Smooth muscle cell (in vitro differentiated cells): ENCODE data around the gene AUNIP. TPM values are rescaled to one million over a fixed set of nuclear protein-coding genes. Genes with fewer than 3 reads are reported as not detected.

ENCODE experiments used
- DNase-seq: peaks from one replicate; lab custom pipeline; 2025; ENCODE audit not compliant: unreplicated experiment; lab: John Stamatoyannopoulos, UW
- H2AFZ ChIP-seq: fragments of 200-600 bp; sonication (generic); 2 replicates; pipeline ENCODE4 v1.6.0; 2016; ENCODE audit warnings: antibody characterized with exemption, low read depth, mild to moderate bottlenecking
- H3F3A ChIP-seq: fragments of 200-600 bp; sonication (generic); 2 replicates; pipeline ENCODE4 v1.6.0; 2017; ENCODE audit warnings: antibody characterized with exemption, low read depth
- H3K27ac ChIP-seq: fragments of 200-600 bp; sonication (generic); 2 replicates; pipeline ENCODE4 v1.5.1; 2016; ENCODE audit warnings: low read depth, mild to moderate bottlenecking
- H3K27me3 ChIP-seq: fragments of 200-600 bp; sonication (generic); 2 replicates; pipeline ENCODE4 v1.6.1; 2016; ENCODE audit warnings: low read depth, mild to moderate bottlenecking
- H3K36me3 ChIP-seq: fragments of 200-600 bp; sonication (generic); 2 replicates; pipeline ENCODE4 v1.5.1; 2016; ENCODE audit warnings: low read depth
- H3K4me1 ChIP-seq: fragments of 200-600 bp; sonication (generic); 2 replicates; pipeline ENCODE4 v1.5.1; 2016; ENCODE audit warnings: low read depth
- H3K4me2 ChIP-seq: fragments of 200-600 bp; sonication (generic); 2 replicates; pipeline ENCODE4 v1.6.0; 2016; ENCODE audit warnings: mild to moderate bottlenecking
- H3K4me3 ChIP-seq: fragments of 200-600 bp; sonication (generic); 2 replicates; pipeline ENCODE4 v1.5.1; 2016; ENCODE audit warnings: mild to moderate bottlenecking
- H3K79me2 ChIP-seq: fragments of 200-600 bp; sonication (generic); 2 replicates; pipeline ENCODE4 v1.6.0; 2016; ENCODE audit warnings: low read depth, mild to moderate bottlenecking
- H3K9ac ChIP-seq: fragments of 200-600 bp; sonication (generic); 2 replicates; pipeline ENCODE4 v1.6.0; 2016; ENCODE audit warnings: low read depth
- H3K9me3 ChIP-seq: fragments of 200-600 bp; sonication (generic); replicated peaks from 2 replicates; pipeline ENCODE4 v1.5.1; 2016; ENCODE audit warnings: low read depth
- H4K20me1 ChIP-seq: fragments of 200-600 bp; sonication (generic); 2 replicates; pipeline ENCODE4 v1.6.0; 2016; ENCODE audit warnings: low read depth
- CTCF ChIP-seq: fragments of 200-600 bp; sonication (generic); IDR thresholded peaks from 2 replicates; pipeline ENCODE4 v1.5.1; 2017; ENCODE audit warnings: borderline replicate concordance, mild to moderate bottlenecking, antibody characterized with exemption; ENCODE audit not compliant: insufficient read depth, poor library complexity, severe bottlenecking
- WGBS: methylation state at CpG from one replicate; pipeline ENCODE4 v1.1.7; 2016; ENCODE audit warnings: low lambda C conversion rate; 5-methylcytosine and 5-hydroxymethylcytosine counted together
- polyA plus RNA-seq: library from polyadenylated mRNA; unstranded; fragments of >200 nt; fragmentation: Nextera tagmentation; extraction: Ambion mirVana; gene quantifications from 2 replicates; pipeline ENCODE4 v1.2.1, GENCODE V29; 2016
- total RNA-seq: library from RNA; depleted of rRNA; stranded (reverse); fragments of >200 nt; gene quantifications from 2 replicates; pipeline ENCODE4 v1.2.3, GENCODE V29; 2014

Gene AUNIP
- total and polyA plus RNA-seq, 2 experiments from 2014 or later = 0.18 to 1.3 TPM

- Histone ChIP-seq H3K27ac (peak overlapping the region; percentile 88), H3K36me3 (no peaks in the 10 kb centered on the region), H4K20me1 (no peaks in the 10 kb centered on the region), H3K4me2 (peak overlapping the region; percentile 33), H3K27me3 (no peaks in the 10 kb centered on the region), H2AFZ (no peak overlapping the region), H3K9ac (peak overlapping the region; percentile 63), H3K9me3 (no peaks in the 10 kb centered on the region), H3K79me2 (no peaks in the 10 kb centered on the region), H3K4me3 (no peak overlapping the region), H3F3A (peaks cover 10% of the 10 kb centered on the region), H3K4me1 (peaks cover 27% of the 10 kb centered on the region)
- WGBS = 58% methylated on average over 10 of the region's 10 CpGs
- no peak for DNase-seq
- TF ChIP-seq CTCF = no peak
Observed at GRCh38 chr1:25890239-25891034, 31.2 kb upstream of the AUNIP start.

- H4K20me1 ChIP-seq = no peaks in the 10 kb centered on the region
- peaks cover 27% of the 10 kb centered on the region for H3K4me1 ChIP-seq
- H3K9me3 ChIP-seq = no peaks in the 10 kb centered on the region
- H3K9ac ChIP-seq = peak overlapping the region; percentile 63
- WGBS = 77% methylated on average over 3 of the region's 3 CpGs
- no peaks in the 10 kb centered on the region for H3K36me3 ChIP-seq
- H3F3A ChIP-seq = peaks cover 10% of the 10 kb centered on the region
- peak overlapping the region; percentile 88 for H3K27ac ChIP-seq
- H3K4me3 ChIP-seq = no peak overlapping the region
- no peak for DNase-seq
- no peaks in the 10 kb centered on the region for H3K27me3 ChIP-seq
- H2AFZ ChIP-seq = no peak overlapping the region
- peak overlapping the region; percentile 33 for H3K4me2 ChIP-seq
- no peak for TF ChIP-seq CTCF
- H3K79me2 ChIP-seq = no peaks in the 10 kb centered on the region
Observed at GRCh38 chr1:25889470-25889869, 30.2 kb upstream of the AUNIP start.

DNA sequence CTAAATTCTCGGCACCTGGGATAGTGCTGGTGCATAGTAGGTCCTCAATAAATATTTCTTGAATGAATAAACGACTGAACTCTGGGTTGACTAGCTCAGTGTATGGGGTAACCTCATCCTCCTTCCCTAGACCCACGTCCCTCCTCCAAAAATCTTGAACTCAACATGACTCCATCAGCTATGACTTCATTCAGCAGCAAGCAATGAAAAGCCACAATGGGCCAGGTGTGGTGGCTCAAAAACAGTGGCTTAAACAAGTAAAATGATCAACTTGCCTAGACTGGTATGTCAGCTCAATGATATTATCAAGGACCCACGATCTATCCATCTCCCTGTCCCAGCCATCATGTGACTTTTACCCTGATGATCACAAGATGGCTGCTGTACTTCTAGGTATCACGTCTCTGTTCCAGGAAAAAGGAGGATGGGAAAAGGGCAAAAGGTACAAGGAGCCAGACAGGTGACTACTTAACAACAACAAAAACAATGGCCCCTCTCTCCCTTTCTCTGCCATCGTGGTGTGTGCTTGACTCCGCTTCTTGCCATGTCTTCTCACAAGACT lies 29.2 kb upstream of the AUNIP start:
- Histone ChIP-seq H3K9me3 (no peaks in the 10 kb centered on the region), H3K27ac (peak overlapping the region; percentile 88), H4K20me1 (no peaks in the 10 kb centered on the region), H3K4me2 (no peak overlapping the region), H3K4me1 (peaks cover 27% of the 10 kb centered on the region), H3K27me3 (no peaks in the 10 kb centered on the region), H3K79me2 (no peaks in the 10 kb centered on the region), H2AFZ (no peak overlapping the region), H3K36me3 (no peaks in the 10 kb centered on the region), H3K4me3 (no peak overlapping the region), H3K9ac (no peak overlapping the region), H3F3A (peaks cover 5% of the 10 kb centered on the region)
- 85% methylated on average over 7 of the region's 7 CpGs for WGBS
- DNase-seq = no peak
- no peak for TF ChIP-seq CTCF
